Neuronal stem cell (in vitro differentiated cells): ENCODE results near the gene CSF3R.

Experiments used
- DNase-seq: peaks from one replicate; pipeline ENCODE4 v3.0.0-alpha.2; 2013; ENCODE audit warnings: low spot score
- H2AFZ ChIP-seq: one replicate; pipeline ENCODE4 v1.6.1; 2013; ENCODE audit warnings: mild to moderate bottlenecking, low read length, inconsistent platforms
- H2AK5ac ChIP-seq: 2 replicates; pipeline ENCODE4 v1.6.1; 2013; ENCODE audit warnings: low read depth, mild to moderate bottlenecking, inconsistent platforms, low read length, moderate library complexity, mixed read lengths
- H2BK120ac ChIP-seq: 2 replicates; pipeline ENCODE4 v1.6.1; 2013; ENCODE audit warnings: low read depth, mild to moderate bottlenecking, inconsistent platforms, low read length, moderate library complexity, mixed read lengths
- H2BK12ac ChIP-seq: one replicate; pipeline ENCODE4 v1.6.1; 2013; ENCODE audit warnings: low read length, inconsistent platforms
- H2BK15ac ChIP-seq: 2 replicates; pipeline ENCODE4 v1.6.1; 2013; ENCODE audit warnings: mild to moderate bottlenecking, low read length, inconsistent platforms, mixed read lengths
- H2BK5ac ChIP-seq: one replicate; pipeline ENCODE4 v1.6.1; 2013; ENCODE audit warnings: inconsistent platforms, mild to moderate bottlenecking, low read length, moderate library complexity
- H3K14ac ChIP-seq: one replicate; pipeline ENCODE4 v1.6.1; 2013; ENCODE audit warnings: low read length, inconsistent platforms
- H3K18ac ChIP-seq: 2 replicates; pipeline ENCODE4 v1.6.1; 2013; ENCODE audit warnings: low read length, inconsistent platforms
- H3K23ac ChIP-seq: 2 replicates; pipeline ENCODE4 v1.6.1; 2013; ENCODE audit warnings: low read depth, mild to moderate bottlenecking, mixed read lengths, low read length, inconsistent platforms; ENCODE audit not compliant: poor library complexity
- H3K27ac ChIP-seq: replicated peaks from 3 replicates; pipeline ENCODE4 v1.5.1; 2013; ENCODE audit warnings: low read length, inconsistent platforms
- H3K27me3 ChIP-seq, 3 experiments: 2 replicates each; pipeline ENCODE4 v1.6.1; 2013; ENCODE audit warnings: low read length in 3 of 3, mild to moderate bottlenecking in 2 of 3, inconsistent platforms in 1 of 3, low read depth in 1 of 3, mixed read lengths in 1 of 3, moderate library complexity in 1 of 3; ENCODE audit not compliant: control insufficient read depth in 3 of 3, insufficient read depth in 3 of 3
- H3K36me3 ChIP-seq, 2 donors: replicated peaks in 1 of 2; 2 replicates each; pipeline ENCODE4 v1.6.1; 2013; ENCODE audit warnings: low read length in 2 of 2; ENCODE audit not compliant: control insufficient read depth in 2 of 2, insufficient read depth in 2 of 2
- H3K4ac ChIP-seq: 2 replicates; pipeline ENCODE4 v1.6.1; 2013; ENCODE audit warnings: inconsistent platforms, mild to moderate bottlenecking, low read length, moderate library complexity
- H3K4me1 ChIP-seq, 2 donors: 1 replicate in 1 of 2; 2 replicates in 1 of 2; pipeline ENCODE4 v1.6.1; 2013; ENCODE audit warnings: low read length in 2 of 2, low read depth in 1 of 2; ENCODE audit not compliant: control insufficient read depth in 2 of 2, insufficient read depth in 1 of 2
- H3K4me2 ChIP-seq: one replicate; pipeline ENCODE4 v1.6.1; 2013; ENCODE audit warnings: mild to moderate bottlenecking, low read length, inconsistent platforms; ENCODE audit not compliant: insufficient read depth, poor library complexity, severe bottlenecking
- H3K4me3 ChIP-seq, 2 donors: 2 replicates each; pipeline ENCODE4 v1.5.1; 2013; ENCODE audit warnings: low read length in 2 of 2, mild to moderate bottlenecking in 2 of 2, inconsistent platforms in 1 of 2, moderate library complexity in 1 of 2
- H3K79me1 ChIP-seq: one replicate; pipeline ENCODE4 v1.6.1; 2013; ENCODE audit warnings: low read depth, mild to moderate bottlenecking, inconsistent platforms, low read length, moderate library complexity
- H3K9ac ChIP-seq: one replicate; pipeline ENCODE4 v1.6.1; 2013; ENCODE audit warnings: mild to moderate bottlenecking, low read depth, low read length, inconsistent platforms; ENCODE audit not compliant: poor library complexity
- H3K9me3 ChIP-seq, 2 donors: replicated peaks in 1 of 2; 2 replicates each; pipeline versions ENCODE3 to v1.6.1; 2013; ENCODE audit warnings: low read length in 2 of 2, mild to moderate bottlenecking in 2 of 2, inconsistent platforms in 1 of 2, low read depth in 1 of 2, mixed read lengths in 1 of 2, moderate library complexity in 1 of 2; ENCODE audit not compliant: control insufficient read depth in 2 of 2, insufficient read depth in 1 of 2
- H4K8ac ChIP-seq: one replicate; pipeline ENCODE4 v1.6.1; 2013; ENCODE audit warnings: low read depth, mild to moderate bottlenecking, inconsistent platforms, low read length, moderate library complexity
- H4K91ac ChIP-seq: one replicate; pipeline ENCODE4 v1.6.1; 2013; ENCODE audit warnings: low read length, low read depth, mild to moderate bottlenecking, inconsistent platforms; ENCODE audit not compliant: poor library complexity
- WGBS, 2 donors: extraction: QIAGEN DNeasy Blood & Tissue Kit; methylation state at CpG; one replicate each; pipeline ENCODE4 v1.1.7; 2013; ENCODE audit warnings: missing lambda C conversion rate in 2 of 2, mixed read lengths in 1 of 2; ENCODE audit not compliant: insufficient read length in 2 of 2, insufficient replicate concordance in 1 of 2; ENCODE audit errors: extremely low coverage in 2 of 2; 5-methylcytosine and 5-hydroxymethylcytosine counted together

Gene CSF3R

GRCh38 chr1:36529769-36530260, 47.1 kb upstream of the CSF3R start:
- Histone ChIP-seq H3K23ac (no peak overlapping the region), H2AFZ (no peak overlapping the region), H3K27ac (no peak overlapping the region), H2BK12ac (no peak overlapping the region), H3K27me3 (no peaks in the 10 kb centered on the region), H3K36me3 (no peaks in the 10 kb centered on the region), H3K4me3 (no peak overlapping the region), H3K9me3 (peaks cover 0 to 2% of the 10 kb centered on the region in 2 donors), H4K91ac (no peak overlapping the region), H3K4me1 (no peaks in the 10 kb centered on the region), H2BK15ac (peak overlapping the region; percentile 70), H2BK5ac (peak overlapping the region; percentile 39), H3K4ac (no peak overlapping the region), H4K8ac (no peak overlapping the region), H3K18ac (peak overlapping the region; percentile 65), H2BK120ac (no peak overlapping the region), H2AK5ac (peak overlapping the region; percentile 78), H3K14ac (no peak overlapping the region), H3K9ac (no peak overlapping the region), H3K4me2 (no peak overlapping the region), H3K79me1 (no peaks in the 10 kb centered on the region)
- WGBS, 2 donors, result no CpG with 5 or more reads among the region's 3 CpGs
- DNase-seq, result no peak

GRCh38 chr1:36528361-36529349, 45.9 kb upstream of the CSF3R start:
- WGBS, 2 donors, result no CpG with 5 or more reads among the region's 7 CpGs
- Histone ChIP-seq H3K9me3 (peaks cover 0 to 2% of the 10 kb centered on the region in 2 donors), H4K8ac (no peak overlapping the region), H2AK5ac (peak overlapping the region; percentile 78), H3K18ac (no peak overlapping the region), H3K79me1 (no peaks in the 10 kb centered on the region), H2BK15ac (peak overlapping the region; percentile 70), H2BK120ac (no peak overlapping the region), H3K36me3 (no peaks in the 10 kb centered on the region), H3K9ac (peak overlapping the region; percentile 12), H3K4me2 (no peak overlapping the region), H3K4me3 (peak overlapping the region in 1 of 2 donors; percentile 29), H3K14ac (no peak overlapping the region), H2BK12ac (no peak overlapping the region), H3K4ac (no peak overlapping the region), H3K27ac (no peak overlapping the region), H4K91ac (no peak overlapping the region), H2AFZ (no peak overlapping the region), H3K27me3 (no peaks in the 10 kb centered on the region), H2BK5ac (no peak overlapping the region), H3K4me1 (no peaks in the 10 kb centered on the region), H3K23ac (peak overlapping the region; percentile 71)
- DNase-seq, result no peak

DNA sequence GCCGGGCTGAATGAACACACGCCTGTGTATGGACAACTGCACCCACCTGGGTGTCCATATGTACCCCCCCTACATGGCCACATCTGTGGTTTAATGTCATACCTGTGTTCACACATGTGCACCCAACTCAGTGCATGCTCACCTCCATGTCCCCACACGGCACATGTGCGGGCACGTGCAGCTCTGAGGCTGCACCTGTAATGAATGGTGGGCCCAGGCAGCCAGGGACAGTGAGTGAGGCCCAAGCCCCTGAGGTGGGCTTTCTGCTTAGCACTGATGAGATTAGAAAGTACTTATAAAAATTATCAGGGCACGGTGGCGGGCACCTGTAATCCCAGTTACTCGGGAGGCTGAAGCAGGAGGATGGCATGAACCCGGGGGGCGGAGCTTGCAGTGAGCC, 42.5 kb upstream of the CSF3R start:
- no peak overlapping the region for H2AFZ ChIP-seq
- no peak overlapping the region for H3K14ac ChIP-seq
- no peak overlapping the region for H4K91ac ChIP-seq
- no peaks in the 10 kb centered on the region for H3K9me3 ChIP-seq
- H2AK5ac ChIP-seq, result no peak overlapping the region
- H3K4me3 ChIP-seq, result no peak overlapping the region
- WGBS, 2 donors, result no CpG with 5 or more reads among the region's 10 CpGs
- H3K27ac ChIP-seq, result no peak overlapping the region
- H4K8ac ChIP-seq, result no peak overlapping the region
- H2BK5ac ChIP-seq, result no peak overlapping the region
- H2BK15ac ChIP-seq, result no peak overlapping the region
- H3K27me3 ChIP-seq, result peaks cover 0 to 8% (median 0%) of the 10 kb centered on the region in 3 experiments
- no peaks in the 10 kb centered on the region for H3K79me1 ChIP-seq
- H3K4me2 ChIP-seq, result no peak overlapping the region
- H3K9ac ChIP-seq, result no peak overlapping the region
- no peak overlapping the region for H3K23ac ChIP-seq
- no peak overlapping the region for H2BK120ac ChIP-seq
- H2BK12ac ChIP-seq, result no peak overlapping the region
- peaks cover 0 to 5% of the 10 kb centered on the region in 2 donors for H3K4me1 ChIP-seq
- H3K36me3 ChIP-seq, result no peaks in the 10 kb centered on the region
- no peak for DNase-seq
- H3K4ac ChIP-seq, result no peak overlapping the region
- H3K18ac ChIP-seq, result no peak overlapping the region

DNA sequence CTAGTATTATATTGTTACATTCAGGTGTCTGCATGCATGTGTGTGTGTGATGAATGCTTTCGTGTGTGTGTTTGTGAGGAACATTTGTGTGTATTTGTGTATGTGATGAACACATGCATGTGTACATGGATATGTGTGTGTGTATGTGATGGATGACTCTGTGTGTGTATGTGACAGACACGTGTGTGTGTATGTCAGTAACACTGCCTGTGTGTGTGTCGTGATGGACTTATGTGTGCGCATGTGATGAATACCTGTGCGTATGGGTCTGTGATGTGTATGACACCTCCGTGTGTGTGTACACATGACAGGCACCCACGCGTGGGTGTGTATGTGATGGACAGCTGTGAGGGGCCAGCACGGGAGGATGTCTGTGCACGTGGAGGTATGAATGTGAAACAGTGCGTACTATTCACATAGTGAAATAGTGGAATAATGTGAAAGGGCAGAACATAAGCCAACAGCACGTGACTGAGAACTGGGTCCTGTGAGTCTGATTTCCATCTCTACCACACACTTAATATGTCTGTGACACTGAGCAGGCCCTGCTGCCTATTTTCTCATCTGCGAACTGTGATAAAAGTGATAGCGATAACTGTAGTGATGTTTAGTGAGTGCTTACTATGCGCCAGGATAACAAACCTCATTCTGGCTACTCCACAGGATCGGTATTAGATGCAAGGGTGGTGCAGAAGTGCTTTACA, 41.8 kb upstream of the CSF3R start:
- no peak overlapping the region for H2BK12ac ChIP-seq
- no peaks in the 10 kb centered on the region for H3K36me3 ChIP-seq
- no peak overlapping the region for H4K91ac ChIP-seq
- no peak overlapping the region for H3K27ac ChIP-seq
- no peak overlapping the region for H3K23ac ChIP-seq
- H2AK5ac ChIP-seq, result no peak overlapping the region
- WGBS, 2 donors, result no CpG with 5 or more reads among the region's 16 CpGs
- peaks cover 0 to 11% (median 0%) of the 10 kb centered on the region in 3 experiments for H3K27me3 ChIP-seq
- no peaks in the 10 kb centered on the region for H3K9me3 ChIP-seq
- H2BK5ac ChIP-seq, result no peak overlapping the region
- H3K79me1 ChIP-seq, result no peaks in the 10 kb centered on the region
- no peak overlapping the region for H3K18ac ChIP-seq
- H3K14ac ChIP-seq, result no peak overlapping the region
- H2BK15ac ChIP-seq, result no peak overlapping the region
- H3K4ac ChIP-seq, result no peak overlapping the region
- peaks cover 0 to 8% of the 10 kb centered on the region in 2 donors for H3K4me1 ChIP-seq
- no peak for DNase-seq
- no peak overlapping the region for H3K4me2 ChIP-seq
- H3K4me3 ChIP-seq, result peak overlapping the region in 1 of 2 donors; percentile 11
- H4K8ac ChIP-seq, result no peak overlapping the region
- no peak overlapping the region for H2BK120ac ChIP-seq
- H2AFZ ChIP-seq, result no peak overlapping the region
- H3K9ac ChIP-seq, result no peak overlapping the region
